B cell (primary cell): ENCODE data around the gene TENM4. TPM values are rescaled to one million over a fixed set of nuclear protein-coding genes. Genes with fewer than 3 reads are reported as not detected.

ENCODE experiments used
- ATAC-seq: fragments of 200-7000 bp; cut with Tn5 transposase; one replicate; pipeline ENCODE4 v1.10.0; 2021; ENCODE audit warnings: low read depth, mild to moderate bottlenecking, moderate number of reproducible peaks, moderate library complexity
- CTCF ChIA-PET: fragments of 350-600 bp; sonication (Branson Sonifier 250); formaldehyde crosslinking; loops from one replicate; lab custom pipeline; 2021; ENCODE audit warnings: antibody characterized with exemption, inconsistent platforms; lab: Charles Lee
- POLR2A ChIA-PET: fragments of 350-600 bp; sonication (Branson Sonifier 250); formaldehyde crosslinking; loops from one replicate; lab custom pipeline; 2021; ENCODE audit warnings: antibody characterized with exemption; lab: Charles Lee
- DNase-seq: peaks from one replicate; pipeline ENCODE4 v3.0.0; 2013
- H2AFZ ChIP-seq: 2 replicates; pipeline ENCODE4 v1.6.1; 2012; ENCODE audit warnings: mild to moderate bottlenecking, low read depth, low read length; ENCODE audit not compliant: insufficient read depth, poor library complexity, severe bottlenecking
- H3K27ac ChIP-seq, 2 donors: 1 replicate in 1 of 2; 2 replicates in 1 of 2; pipeline ENCODE4 v1.5.1; 2012 to 2013; ENCODE audit warnings: low read length in 2 of 2, mild to moderate bottlenecking in 2 of 2, moderate library complexity in 1 of 2
- H3K27me3 ChIP-seq, 4 experiments: fragments of 200-600 bp in 1 of 4; sonication (generic) in 1 of 4; replicated peaks in 1 of 4; 1 replicate in 2 of 4; 2 replicates in 2 of 4; pipeline versions ENCODE4 v1.6.1 to v1.7.0; 2013 to 2016; ENCODE audit warnings: low read length in 3 of 4, mild to moderate bottlenecking in 2 of 4, mixed read lengths in 1 of 4, moderate library complexity in 1 of 4; ENCODE audit not compliant: insufficient read depth in 4 of 4, control insufficient read depth in 3 of 4; ENCODE audit errors: control extremely low read depth in 1 of 4
- H3K36me3 ChIP-seq, 2 experiments: replicated peaks in 1 of 2; 1 replicate in 1 of 2; 2 replicates in 1 of 2; pipeline versions ENCODE4 v1.6.1 to v1.7.1; 2013; ENCODE audit warnings: low read length in 1 of 2; ENCODE audit not compliant: insufficient read depth in 2 of 2, control insufficient read depth in 1 of 2; ENCODE audit errors: control extremely low read depth in 1 of 2, extremely low read depth in 1 of 2
- H3K4me1 ChIP-seq, 2 donors: fragments of 200-600 bp in 1 of 2; sonication (generic) in 1 of 2; 1 replicate in 1 of 2; 2 replicates in 1 of 2; pipeline versions ENCODE4 v1.5.1 to v1.6.1; 2013 to 2017; ENCODE audit warnings: low read length in 2 of 2; ENCODE audit not compliant: control insufficient read depth in 2 of 2, insufficient read depth in 2 of 2
- H3K4me2 ChIP-seq: replicated peaks from 2 replicates; pipeline ENCODE3; 2012; ENCODE audit warnings: mild to moderate bottlenecking, low read depth, low read length; ENCODE audit not compliant: poor library complexity, severe bottlenecking
- H3K4me3 ChIP-seq, 5 experiments: fragments of 200-600 bp in 1 of 5; sonication (generic) in 1 of 5; 1 replicate in 3 of 5; 2 replicates in 2 of 5; pipeline versions ENCODE4 v1.5.1 to v1.7.0; 2011 to 2016; ENCODE audit warnings: low read length in 4 of 5, mild to moderate bottlenecking in 4 of 5, low read depth in 2 of 5, control low read depth in 1 of 5, moderate library complexity in 1 of 5; ENCODE audit not compliant: insufficient read depth in 1 of 5; ENCODE audit errors: control extremely low read depth in 1 of 5, extremely low read depth in 1 of 5
- H3K79me2 ChIP-seq: fragments of 200-600 bp; sonication (generic); one replicate; pipeline ENCODE4 v1.6.0; 2016; ENCODE audit warnings: low read length; ENCODE audit not compliant: control insufficient read depth, insufficient read depth
- H3K9ac ChIP-seq: fragments of 200-600 bp; sonication (generic); 2 replicates; pipeline ENCODE4 v1.6.1; 2017; ENCODE audit warnings: mild to moderate bottlenecking, low read length, moderate library complexity
- H3K9me3 ChIP-seq, 3 donors: one replicate each; pipeline versions ENCODE4 v1.6.1 to v1.7.1; 2013; ENCODE audit warnings: low read length in 2 of 3; ENCODE audit not compliant: control insufficient read depth in 2 of 3, insufficient read depth in 1 of 3; ENCODE audit errors: control extremely low read depth in 1 of 3
- H4K20me1 ChIP-seq: 2 replicates; pipeline ENCODE4 v1.6.0; 2012; ENCODE audit warnings: mild to moderate bottlenecking, low read length; ENCODE audit not compliant: insufficient read depth, control insufficient read depth, poor library complexity, severe bottlenecking
- H3K27ac Mint-ChIP-seq: one replicate; pipeline ENCODE4 v1.8.0; 2021; ENCODE audit warnings: mixed read lengths
- H3K27me3 Mint-ChIP-seq: one replicate; pipeline ENCODE4 v1.8.0; 2021; ENCODE audit warnings: mixed read lengths
- H3K4me1 Mint-ChIP-seq: one replicate; pipeline ENCODE4 v1.8.0; 2021; ENCODE audit warnings: mixed read lengths
- H3K4me3 Mint-ChIP-seq: one replicate; pipeline ENCODE4 v1.8.0; 2021; ENCODE audit warnings: mixed read lengths
- H3K9me3 Mint-ChIP-seq: one replicate; pipeline ENCODE4 v1.8.0; 2022; ENCODE audit warnings: mixed read lengths; ENCODE audit not compliant: insufficient read depth
- EZH2 ChIP-seq: IDR thresholded peaks from 2 replicates; pipeline ENCODE4 v1.6.1; 2012; ENCODE audit warnings: borderline replicate concordance, low read depth, mild to moderate bottlenecking, moderate library complexity, low read length; ENCODE audit not compliant: insufficient read depth, poor library complexity, severe bottlenecking
- WGBS: methylation state at CpG from one replicate; pipeline ENCODE4 v1.1.5; 2013; ENCODE audit warnings: missing lambda C conversion rate; ENCODE audit not compliant: insufficient coverage; 5-methylcytosine and 5-hydroxymethylcytosine counted together
- intact Hi-C: fragments of 100-400 bp; cut with micrococcal nuclease; formaldehyde crosslinking; loops from one replicate; pipeline ENCODE4 v1.10.0; 2022
- polyA plus RNA-seq: library from polyadenylated mRNA; depleted of rRNA; stranded (reverse); fragments of >200 nt; gene quantifications from 2 replicates; pipeline ENCODE4 v1.2.3, GENCODE V29; 2012
- total RNA-seq, 2 donors: library from RNA; stranded (reverse); fragments of 120-200 nt in 1 of 2; gene quantifications; 1 replicate in 1 of 2; 2 replicates in 1 of 2; pipeline versions ENCODE4 v1.2.3 to v1.2.4, GENCODE V29; 2013 to 2022
- TF ChIP-seq, protein P1 (sequence below): fragments of 200-600 bp; IDR thresholded peaks from one replicate; pipeline ENCODE4 v1.8.0; 2022; ENCODE audit warnings: antibody characterized with exemption, mild to moderate bottlenecking

TENM4 gene
- total and polyA plus RNA-seq, 2 donors (not counting 1 experiment from before 2014, with no cell fraction given): 0.09 to 5.7 TPM

- Histone ChIP-seq H3K27ac (no peak overlapping the region), H2AFZ (no peak overlapping the region), H3K79me2 (no peaks in the 10 kb centered on the region), H3K9ac (no peak overlapping the region), H3K4me1 (no peaks in the 10 kb centered on the region), H3K9me3 (no peaks in the 10 kb centered on the region), H3K4me2 (no peak overlapping the region), H3K27me3 (no peaks in the 10 kb centered on the region), H3K36me3 (no peaks in the 10 kb centered on the region), H4K20me1 (no peaks in the 10 kb centered on the region), H3K4me3 (no peak overlapping the region)
- WGBS: 92% methylated on average over 4 of the region's 7 CpGs
- no peaks in the 10 kb centered on the region for H3K27me3 Mint-ChIP-seq
- no peak overlapping the region for H3K27ac Mint-ChIP-seq
- H3K4me3 Mint-ChIP-seq: no peak overlapping the region
- no peaks in the 10 kb centered on the region for H3K4me1 Mint-ChIP-seq
- POLR2A ChIA-PET: no interaction called here
- TF ChIP-seq EZH2: no peak
- TF ChIP-seq, protein P1, sequence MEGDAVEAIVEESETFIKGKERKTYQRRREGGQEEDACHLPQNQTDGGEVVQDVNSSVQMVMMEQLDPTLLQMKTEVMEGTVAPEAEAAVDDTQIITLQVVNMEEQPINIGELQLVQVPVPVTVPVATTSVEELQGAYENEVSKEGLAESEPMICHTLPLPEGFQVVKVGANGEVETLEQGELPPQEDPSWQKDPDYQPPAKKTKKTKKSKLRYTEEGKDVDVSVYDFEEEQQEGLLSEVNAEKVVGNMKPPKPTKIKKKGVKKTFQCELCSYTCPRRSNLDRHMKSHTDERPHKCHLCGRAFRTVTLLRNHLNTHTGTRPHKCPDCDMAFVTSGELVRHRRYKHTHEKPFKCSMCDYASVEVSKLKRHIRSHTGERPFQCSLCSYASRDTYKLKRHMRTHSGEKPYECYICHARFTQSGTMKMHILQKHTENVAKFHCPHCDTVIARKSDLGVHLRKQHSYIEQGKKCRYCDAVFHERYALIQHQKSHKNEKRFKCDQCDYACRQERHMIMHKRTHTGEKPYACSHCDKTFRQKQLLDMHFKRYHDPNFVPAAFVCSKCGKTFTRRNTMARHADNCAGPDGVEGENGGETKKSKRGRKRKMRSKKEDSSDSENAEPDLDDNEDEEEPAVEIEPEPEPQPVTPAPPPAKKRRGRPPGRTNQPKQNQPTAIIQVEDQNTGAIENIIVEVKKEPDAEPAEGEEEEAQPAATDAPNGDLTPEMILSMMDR: no peak
- no peaks in the 10 kb centered on the region for H3K9me3 Mint-ChIP-seq
- CTCF ChIA-PET: interaction anchor here (1.3 kb wide), 1 partner anchor 10 kb away, joined by 3 read pairs; no protein-coding TSS in a partner anchor
- ATAC-seq (no peak), DNase-seq (no peak)
- intact Hi-C loops: no loop called here
Observed at GRCh38 chr11:79081471-79082031, 359.3 kb downstream of the TENM4 start.

DNA sequence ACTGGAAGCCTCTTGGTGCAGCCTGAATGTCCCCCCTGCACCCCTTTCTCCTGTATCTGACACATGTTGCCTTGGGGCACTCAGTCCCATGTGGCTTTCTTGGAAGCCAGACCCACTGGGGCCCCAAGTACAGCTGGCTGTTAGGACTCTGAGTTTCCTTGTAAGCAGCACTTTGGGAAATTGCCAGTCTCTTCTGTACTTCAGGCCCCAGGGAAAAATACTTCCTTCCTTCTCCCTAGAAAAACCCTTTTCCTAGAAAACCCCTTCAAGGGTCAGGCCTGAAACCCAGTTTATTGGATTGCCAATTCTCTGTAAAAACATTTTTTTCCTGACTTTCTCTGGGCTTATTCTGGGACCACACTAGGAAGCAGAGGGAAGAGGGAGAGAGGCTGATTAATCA, 360.3 kb downstream of the TENM4 start:
- ChIA-PET CTCF (no interaction called here), POLR2A (no interaction called here)
- no peaks in the 10 kb centered on the region for H3K4me1 ChIP-seq
- DNase-seq (no peak), ATAC-seq (no peak)
- no peaks in the 10 kb centered on the region for H3K79me2 ChIP-seq
- H3K4me3 ChIP-seq: no peak overlapping the region
- no peak for TF ChIP-seq EZH2
- TF ChIP-seq, protein P1: no peak
- H4K20me1 ChIP-seq: no peaks in the 10 kb centered on the region
- Mint-ChIP-seq H3K27ac (no peak overlapping the region), H3K4me1 (no peaks in the 10 kb centered on the region), H3K4me3 (no peak overlapping the region), H3K27me3 (no peaks in the 10 kb centered on the region), H3K9me3 (no peaks in the 10 kb centered on the region)
- no peak overlapping the region for H3K27ac ChIP-seq
- H3K9me3 ChIP-seq: no peaks in the 10 kb centered on the region
- H3K4me2 ChIP-seq: no peak overlapping the region
- no peak overlapping the region for H2AFZ ChIP-seq
- intact Hi-C loops: no loop called here
- H3K9ac ChIP-seq: no peak overlapping the region
- H3K36me3 ChIP-seq: no peaks in the 10 kb centered on the region
- H3K27me3 ChIP-seq: no peaks in the 10 kb centered on the region
